HEK293 (cell line): ENCODE results near the gene NHS.

Source experiments
- CTCF ChIA-PET: fragments of 350-600 bp; formaldehyde crosslinking; extraction: SDS; loops from one replicate; lab custom pipeline; 2021; ENCODE audit warnings: antibody characterized with exemption; lab: Yijun Ruan, JAX
- POLR2A ChIA-PET: fragments of 300-600 bp; formaldehyde crosslinking; extraction: SDS; loops from one replicate; lab custom pipeline; 2020; ENCODE audit warnings: antibody characterized with exemption, inconsistent platforms; lab: Yijun Ruan, JAX
- H3K27ac ChIP-seq: fragments of 200-500 bp; sonication (Bioruptor generic); 2 replicates; pipeline ENCODE4 v1.5.1; 2014; ENCODE audit warnings: low read depth, low read length, control low read depth, inconsistent platforms; ENCODE audit errors: extremely low read depth
- H3K36me3 ChIP-seq, 2 experiments: fragments of 200-500 bp in 1 of 2; sonication (Bioruptor generic) in 1 of 2; 1 replicate in 1 of 2; 2 replicates in 1 of 2; pipeline ENCODE4 v1.5.1; 2014 to 2017; ENCODE audit warnings: inconsistent platforms in 2 of 2, low read length in 2 of 2; ENCODE audit not compliant: control insufficient read depth in 2 of 2, insufficient read depth in 1 of 2
- H3K4me1 ChIP-seq: fragments of 200-500 bp; sonication (Bioruptor generic); 2 replicates; pipeline ENCODE4 v1.5.1; 2014; ENCODE audit warnings: mild to moderate bottlenecking, low read length, inconsistent platforms; ENCODE audit not compliant: control insufficient read depth, insufficient read depth
- H3K4me3 ChIP-seq: 2 replicates; pipeline ENCODE4 v1.5.1; 2011; ENCODE audit warnings: low read depth, mild to moderate bottlenecking, control low read depth, low read length, moderate library complexity
- H3K9me3 ChIP-seq: fragments of 200-500 bp; sonication (Bioruptor generic); 2 replicates; pipeline ENCODE4 v1.5.1; 2014; ENCODE audit warnings: low read depth, low read length, inconsistent platforms; ENCODE audit not compliant: control insufficient read depth, insufficient read depth
- ATF2 ChIP-seq: fragments of 450-650 bp; formaldehyde crosslinking; IDR thresholded peaks from 2 replicates; pipeline ENCODE4 v1.5.1; 2016; ENCODE audit warnings: missing biosample characterization, missing genetic modification characterization, low read depth
- EGR2 ChIP-seq: fragments of 450-650 bp; formaldehyde crosslinking; IDR thresholded peaks from 2 replicates; pipeline ENCODE4 v1.5.1; 2016; ENCODE audit warnings: low read depth, missing biosample characterization, missing genetic modification characterization
- GLIS2 ChIP-seq: fragments of 450-650 bp; formaldehyde crosslinking; IDR thresholded peaks from 2 replicates; pipeline ENCODE4 v1.5.1; 2016; ENCODE audit warnings: missing biosample characterization, missing genetic modification characterization
- KLF1 ChIP-seq: fragments of 450-650 bp; formaldehyde crosslinking; IDR thresholded peaks from 2 replicates; pipeline ENCODE4 v1.5.1; 2016; ENCODE audit warnings: missing biosample characterization, missing genetic modification characterization
- KLF17 ChIP-seq: fragments of 450-650 bp; formaldehyde crosslinking; IDR thresholded peaks from 2 replicates; pipeline ENCODE4 v1.5.1; 2016; ENCODE audit warnings: missing biosample characterization, missing genetic modification characterization
- KLF7 ChIP-seq: fragments of 450-650 bp; formaldehyde crosslinking; IDR thresholded peaks from 2 replicates; pipeline ENCODE4 v1.5.1; 2016; ENCODE audit warnings: missing biosample characterization, missing genetic modification characterization, borderline replicate concordance
- SALL2 ChIP-seq: fragments of 450-650 bp; formaldehyde crosslinking; IDR thresholded peaks from 2 replicates; pipeline ENCODE4 v1.5.0; 2017; ENCODE audit warnings: missing biosample characterization, mild to moderate bottlenecking, missing genetic modification characterization, borderline replicate concordance
- ZBTB17 ChIP-seq: fragments of 450-650 bp; formaldehyde crosslinking; IDR thresholded peaks from 2 replicates; pipeline ENCODE4 v1.5.1; 2016; ENCODE audit warnings: missing biosample characterization, missing genetic modification characterization
- ZEB2 ChIP-seq: fragments of 450-650 bp; formaldehyde crosslinking; IDR thresholded peaks from 2 replicates; pipeline ENCODE4 v1.5.1; 2016; ENCODE audit warnings: missing biosample characterization, missing genetic modification characterization
- ZFP41 ChIP-seq: fragments of 450-650 bp; formaldehyde crosslinking; IDR thresholded peaks from 2 replicates; pipeline ENCODE4 v1.5.1; 2016; ENCODE audit warnings: missing biosample characterization, missing genetic modification characterization, borderline replicate concordance
- ZNF114 ChIP-seq: fragments of 450-650 bp; formaldehyde crosslinking; IDR thresholded peaks from 2 replicates; pipeline ENCODE4 v1.5.0; 2017; ENCODE audit warnings: missing biosample characterization, missing genetic modification characterization
- ZNF121 ChIP-seq: fragments of 450-650 bp; formaldehyde crosslinking; IDR thresholded peaks from 2 replicates; pipeline ENCODE4 v1.5.1; 2016; ENCODE audit warnings: missing biosample characterization, missing genetic modification characterization
- ZNF155 ChIP-seq: fragments of 450-650 bp; formaldehyde crosslinking; IDR thresholded peaks from 2 replicates; pipeline ENCODE4 v1.5.1; 2016; ENCODE audit warnings: missing biosample characterization, missing genetic modification characterization
- ZNF169 ChIP-seq: fragments of 450-650 bp; formaldehyde crosslinking; IDR thresholded peaks from 2 replicates; pipeline ENCODE4 v1.5.1; 2016; ENCODE audit warnings: missing biosample characterization, missing genetic modification characterization
- ZNF211 ChIP-seq: fragments of 450-650 bp; formaldehyde crosslinking; IDR thresholded peaks from 2 replicates; pipeline ENCODE4 v1.5.1; 2016; ENCODE audit warnings: low read depth, missing biosample characterization, missing genetic modification characterization
- ZNF214 ChIP-seq: fragments of 450-650 bp; formaldehyde crosslinking; IDR thresholded peaks from 2 replicates; pipeline ENCODE4 v1.5.1; 2017; ENCODE audit warnings: missing biosample characterization, mild to moderate bottlenecking, missing genetic modification characterization, borderline replicate concordance
- ZNF292 ChIP-seq: fragments of 450-650 bp; formaldehyde crosslinking; IDR thresholded peaks from 2 replicates; pipeline ENCODE4 v1.5.1; 2016; ENCODE audit warnings: low read depth, missing biosample characterization, missing genetic modification characterization, borderline replicate concordance
- ZNF366 ChIP-seq: fragments of 450-650 bp; formaldehyde crosslinking; conservative IDR thresholded peaks from 2 replicates; pipeline ENCODE4 v1.5.1; 2016; ENCODE audit warnings: missing biosample characterization, missing genetic modification characterization
- ZNF37A ChIP-seq: fragments of 450-650 bp; IDR thresholded peaks from 2 replicates; pipeline ENCODE4 v1.5.1; 2018; ENCODE audit warnings: missing biosample characterization, missing genetic modification characterization
- ZNF473 ChIP-seq: fragments of 450-650 bp; formaldehyde crosslinking; IDR thresholded peaks from 2 replicates; pipeline ENCODE4 v1.5.1; 2017; ENCODE audit warnings: missing biosample characterization, missing genetic modification characterization
- ZNF521 ChIP-seq: fragments of 450-650 bp; formaldehyde crosslinking; IDR thresholded peaks from 2 replicates; pipeline ENCODE4 v1.5.1; 2017; ENCODE audit warnings: missing biosample characterization, mild to moderate bottlenecking, missing genetic modification characterization
- ZNF529 ChIP-seq: fragments of 450-650 bp; formaldehyde crosslinking; IDR thresholded peaks from 2 replicates; pipeline ENCODE4 v1.5.1; 2017; ENCODE audit warnings: missing genetic modification characterization, missing biosample characterization; ENCODE audit not compliant: insufficient replicate concordance
- ZNF558 ChIP-seq: fragments of 450-650 bp; formaldehyde crosslinking; IDR thresholded peaks from 2 replicates; pipeline ENCODE4 v1.5.1; 2016; ENCODE audit warnings: missing biosample characterization, missing genetic modification characterization
- ZNF626 ChIP-seq: fragments of 450-650 bp; sonication (Bioruptor Pico); formaldehyde crosslinking; IDR thresholded peaks from 2 replicates; pipeline ENCODE4 v1.5.1; 2018; ENCODE audit warnings: missing biosample characterization, missing genetic modification characterization, inconsistent platforms
- ZNF776 ChIP-seq: fragments of 450-650 bp; formaldehyde crosslinking; IDR thresholded peaks from 2 replicates; pipeline ENCODE4 v1.5.0; 2017; ENCODE audit warnings: missing biosample characterization, missing genetic modification characterization, borderline replicate concordance
- ZSCAN18 ChIP-seq: fragments of 450-650 bp; formaldehyde crosslinking; IDR thresholded peaks from 2 replicates; pipeline ENCODE4 v1.5.1; 2016; ENCODE audit warnings: missing biosample characterization, missing genetic modification characterization

NHS gene

GRCh38 chrX:17710871-17711301 is 335.9 kb downstream of the NHS start:
- CTCF ChIA-PET: no interaction called here
- no peak overlapping the region for H3K4me3 ChIP-seq
- H3K4me1 ChIP-seq: no peaks in the 10 kb centered on the region
- H3K27ac ChIP-seq: no peak overlapping the region
- POLR2A ChIA-PET: no interaction called here
- no peaks in the 10 kb centered on the region for H3K9me3 ChIP-seq
- no peaks in the 10 kb centered on the region for H3K36me3 ChIP-seq
- no peak for TF ChIP-seq ZFP41 (tag by site-specific recombination)

- TF ChIP-seq ZNF121 (tag by site-specific recombination) (no peak), ZBTB17 (tag by site-specific recombination) (no peak), ZNF37A (tag by site-specific recombination) (no peak), ZNF558 (tag by site-specific recombination) (no peak)
- TF ChIP-seq, all 188 proteins: peak for 0
- Histone ChIP-seq H3K4me1 (no peaks in the 10 kb centered on the region), H3K27ac (no peak overlapping the region), H3K4me3 (no peak overlapping the region), H3K9me3 (no peaks in the 10 kb centered on the region), H3K36me3 (no peaks in the 10 kb centered on the region)
- CTCF ChIA-PET: interaction anchor here (0.6 to 0.8 kb wide), 2 partner anchors 22 to 24 kb away, joined by 3 to 7 read pairs; no protein-coding TSS in a partner anchor
- POLR2A ChIA-PET: no interaction called here
Observed at GRCh38 chrX:17713288-17713687, 338.3 kb downstream of the NHS start.

- H3K27ac ChIP-seq: no peak overlapping the region
- no peak overlapping the region for H3K4me3 ChIP-seq
- ChIA-PET CTCF (no interaction called here), POLR2A (no interaction called here)
- TF ChIP-seq SALL2 (0 out of 2 replicates have a peak, but pooled peaks have one; percentile 29), ZNF521 (tag by site-specific recombination) (peak; percentile 84; the same call in 1 of the 2 replicates), KLF17 (no peak), ZNF211 (tag by site-specific recombination) (no peak), ZSCAN18 (tag by site-specific recombination) (no peak), ZNF626 (tag by site-specific recombination) (no peak), ZNF776 (peak; percentile 3; the same call in 1 of the 2 replicates), ZNF366 (tag by site-specific recombination) (peak; percentile 99), ZNF529 (tag by site-specific recombination) (no peak), ZNF473 (tag by site-specific recombination) (peak; percentile 59; the same call in 1 of the 2 replicates), ZNF292 (tag by site-specific recombination) (no peak)
- H3K4me1 ChIP-seq: no peaks in the 10 kb centered on the region
- no peaks in the 10 kb centered on the region for H3K36me3 ChIP-seq
- H3K9me3 ChIP-seq: no peaks in the 10 kb centered on the region
Observed at GRCh38 chrX:17718649-17719165, 343.7 kb downstream of the NHS start.

- ChIA-PET CTCF (interaction anchor here (0.9 kb wide), 1 partner anchor 470 kb away, joined by 3 read pairs; no protein-coding TSS in a partner anchor), POLR2A (interaction anchor here (0.7 kb wide), 1 partner anchor 80 kb away, joined by 6 read pairs; no protein-coding TSS in a partner anchor)
- no peaks in the 10 kb centered on the region for H3K4me1 ChIP-seq
- H3K36me3 ChIP-seq: no peaks in the 10 kb centered on the region
- H3K27ac ChIP-seq: no peak overlapping the region
- no peaks in the 10 kb centered on the region for H3K9me3 ChIP-seq
- no peak overlapping the region for H3K4me3 ChIP-seq
- TF ChIP-seq EGR2 (no peak), KLF7 (no peak), ZNF214 (tag by site-specific recombination) (no peak), ZNF37A (tag by site-specific recombination) (no peak), ZNF169 (tag by site-specific recombination) (no peak), GLIS2 (no peak), ZEB2 (tag by site-specific recombination) (no peak), ATF2 (no peak), ZNF114 (no peak), KLF1 (tag by site-specific recombination) (no peak), ZNF155 (tag by site-specific recombination) (no peak)
Observed at GRCh38 chrX:17719711-17720110, 344.7 kb downstream of the NHS start.
